ENCODE results near the gene ASAP3.
A peak's percentile ranks its signal among the peaks of the same experiment; 100 is the strongest.

ASAP3 gene

DNA sequence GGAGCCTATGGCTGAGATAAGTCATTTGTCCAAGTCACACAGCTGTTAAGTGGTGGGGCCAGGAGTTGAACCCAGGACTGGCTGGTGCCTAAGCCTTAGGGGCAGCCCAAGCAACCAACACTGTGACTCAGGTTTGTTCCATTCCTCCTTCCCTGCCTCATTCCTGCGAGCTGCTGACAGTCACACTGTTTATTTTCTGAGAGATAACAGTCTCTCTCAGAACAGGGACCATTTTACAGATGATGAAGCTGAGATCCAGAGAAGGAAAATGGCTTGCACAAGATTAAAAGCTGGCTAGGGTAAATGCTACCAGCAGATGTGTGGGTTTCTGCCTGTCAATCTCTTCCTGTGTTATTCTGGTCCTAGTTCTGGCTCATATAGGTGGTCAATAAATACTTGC, 35.1 kb downstream of the ASAP3 start:
- DNase-seq, result no peak

GRCh38 chr1:23446661-23447310, 37.2 kb downstream of the ASAP3 start:
- peak; percentile 17 for DNase-seq

DNA sequence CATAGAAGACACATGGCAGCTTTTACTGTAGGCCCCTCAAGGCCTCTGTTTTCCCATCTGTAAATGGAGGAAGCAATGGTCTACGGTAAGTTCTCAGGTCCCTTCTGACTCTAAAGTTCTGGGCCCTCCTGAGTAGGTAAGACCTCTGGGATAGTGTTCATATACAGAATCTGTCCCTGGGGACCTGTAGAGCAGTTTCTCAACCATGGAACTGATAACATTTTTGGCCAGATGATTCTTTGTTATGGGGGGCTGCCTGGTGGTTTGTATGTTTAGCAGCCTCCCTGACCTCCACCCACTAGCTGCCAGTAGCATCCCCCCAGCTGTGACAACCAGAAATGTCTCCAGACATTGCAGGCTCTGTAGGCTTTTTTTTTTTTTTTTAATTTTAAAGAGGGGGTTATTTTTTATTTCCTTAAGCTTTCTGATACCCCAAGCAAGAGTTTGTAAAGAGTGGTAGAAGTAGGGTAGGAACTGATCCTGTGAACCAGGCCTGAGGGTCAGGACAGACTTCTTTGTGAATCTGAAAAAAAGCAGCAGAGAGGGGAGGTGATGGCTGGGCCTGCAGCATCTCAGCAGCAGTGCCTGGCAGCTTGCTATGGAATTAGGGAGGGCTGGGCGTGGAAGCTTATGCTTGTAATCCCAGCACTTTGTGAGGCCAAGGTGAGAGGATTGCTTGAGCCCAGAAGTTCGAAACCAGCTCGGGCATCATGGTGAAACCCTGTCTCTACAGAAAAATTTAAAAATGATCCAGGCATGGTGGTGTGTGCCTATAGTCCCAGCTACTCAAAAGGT, 39.2 kb downstream of the ASAP3 start:
- no peak for DNase-seq

DNA sequence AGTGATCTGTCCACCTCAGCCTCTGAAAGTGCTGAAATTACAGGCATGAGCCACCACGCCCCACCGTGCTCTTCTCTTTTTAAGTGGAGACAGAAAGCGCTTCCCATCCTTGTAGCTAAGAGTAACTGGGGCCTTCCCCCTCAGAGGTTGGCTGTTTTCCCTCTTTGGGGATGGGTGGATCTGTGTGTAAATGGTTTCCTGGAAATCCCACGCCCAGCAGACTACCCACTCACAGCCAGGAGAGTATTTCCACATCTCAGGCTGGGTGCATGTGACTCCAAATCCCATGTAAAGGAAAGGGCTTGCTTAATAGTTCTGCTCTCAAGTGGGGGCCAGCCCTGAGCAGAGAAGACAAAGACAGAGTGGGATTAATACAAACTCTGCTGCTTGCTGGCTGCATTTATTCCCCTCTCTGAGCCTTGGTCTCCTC, 39.9 kb downstream of the ASAP3 start:
- no peak for DNase-seq

GRCh38 chr1:23442751-23443150, 41.2 kb downstream of the ASAP3 start:
- no peak for DNase-seq

- DNase-seq, result no peak
Measured at GRCh38 chr1:23441446-23442148, 42.4 kb downstream of the ASAP3 start.

DNA sequence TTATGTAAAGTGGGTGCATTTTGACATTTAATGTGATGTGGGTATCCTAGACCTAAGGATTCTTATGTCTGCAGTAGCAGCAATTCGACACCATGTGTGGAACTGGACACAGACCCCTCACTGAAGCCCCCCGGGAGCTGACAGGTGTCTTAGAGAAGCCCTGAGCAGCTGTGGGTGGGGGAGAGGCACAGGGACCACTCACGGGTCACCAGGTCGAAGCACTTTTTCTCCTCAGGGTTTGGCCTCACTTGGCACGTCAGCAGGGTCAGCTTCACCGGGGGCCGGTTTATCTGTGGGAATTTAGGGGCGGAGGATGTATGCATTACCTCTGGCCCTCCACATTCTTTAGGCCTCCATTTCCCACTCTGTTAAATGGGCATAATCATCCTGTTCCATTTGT, 45.4 kb downstream of the ASAP3 start:
- DNase-seq, result no peak

- DNase-seq, result no peak
Measured at GRCh38 chr1:23437355-23437664, 46.7 kb downstream of the ASAP3 start.

- DNase-seq, result no peak
Measured at GRCh38 chr1:23436520-23437354, 47.2 kb downstream of the ASAP3 start.

GRCh38 chr1:23434260-23434775, 49.7 kb downstream of the ASAP3 start:
- DNase-seq, result no peak

DNA sequence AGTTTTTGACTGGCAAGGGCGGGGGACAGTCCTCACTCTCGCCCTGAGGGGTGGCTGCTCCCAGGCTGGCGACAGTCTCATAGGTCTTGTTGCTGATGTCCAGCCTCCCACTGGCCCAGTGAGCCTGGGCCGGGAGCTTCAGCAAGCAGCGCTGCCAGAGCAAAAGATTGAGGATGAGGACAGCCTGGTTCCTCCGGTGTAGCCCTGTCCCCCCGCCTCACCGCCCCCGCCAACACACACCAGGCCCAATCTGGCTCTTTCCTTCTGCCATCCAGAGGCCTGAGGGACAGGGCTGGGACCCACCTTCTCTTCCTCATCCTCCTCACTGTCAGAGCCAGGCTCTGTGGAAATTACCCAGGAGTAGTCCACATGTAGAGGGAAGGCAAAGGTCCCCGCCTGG, 50.9 kb downstream of the ASAP3 start:
- no peak for DNase-seq

- DNase-seq, result no peak
Measured at GRCh38 chr1:23431431-23431830, 52.5 kb downstream of the ASAP3 start.

- DNase-seq, result no peak
Measured at GRCh38 chr1:23430803-23431202, 53.2 kb downstream of the ASAP3 start.

- no peak for DNase-seq
Measured at GRCh38 chr1:23428136-23428905, 55.7 kb downstream of the ASAP3 start.

DNA sequence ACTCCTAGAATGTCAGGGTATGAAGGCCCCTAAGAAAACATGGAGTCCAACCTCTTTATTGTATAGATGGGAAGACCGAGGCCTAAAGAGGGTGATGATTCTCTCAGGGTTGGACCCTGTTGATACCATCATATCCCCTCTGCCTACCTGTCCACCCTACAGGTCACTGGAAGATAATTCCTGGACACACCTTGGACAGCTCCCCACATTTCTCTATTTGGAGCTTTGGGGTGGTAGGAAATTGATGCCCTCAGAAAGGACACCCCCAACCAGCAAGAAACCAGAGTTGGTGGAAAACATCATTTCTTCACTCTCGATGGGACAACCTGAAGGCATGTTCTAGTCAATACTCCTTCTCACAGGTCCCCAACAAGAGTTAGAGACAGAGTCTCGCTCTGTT, 56.4 kb downstream of the ASAP3 start:
- no peak for DNase-seq

GRCh38 chr1:23426828-23427227, 57.2 kb downstream of the ASAP3 start:
- DNase-seq, result no peak

GRCh38 chr1:23425193-23425494, 58.8 kb downstream of the ASAP3 start:
- DNase-seq, result no peak

DNA sequence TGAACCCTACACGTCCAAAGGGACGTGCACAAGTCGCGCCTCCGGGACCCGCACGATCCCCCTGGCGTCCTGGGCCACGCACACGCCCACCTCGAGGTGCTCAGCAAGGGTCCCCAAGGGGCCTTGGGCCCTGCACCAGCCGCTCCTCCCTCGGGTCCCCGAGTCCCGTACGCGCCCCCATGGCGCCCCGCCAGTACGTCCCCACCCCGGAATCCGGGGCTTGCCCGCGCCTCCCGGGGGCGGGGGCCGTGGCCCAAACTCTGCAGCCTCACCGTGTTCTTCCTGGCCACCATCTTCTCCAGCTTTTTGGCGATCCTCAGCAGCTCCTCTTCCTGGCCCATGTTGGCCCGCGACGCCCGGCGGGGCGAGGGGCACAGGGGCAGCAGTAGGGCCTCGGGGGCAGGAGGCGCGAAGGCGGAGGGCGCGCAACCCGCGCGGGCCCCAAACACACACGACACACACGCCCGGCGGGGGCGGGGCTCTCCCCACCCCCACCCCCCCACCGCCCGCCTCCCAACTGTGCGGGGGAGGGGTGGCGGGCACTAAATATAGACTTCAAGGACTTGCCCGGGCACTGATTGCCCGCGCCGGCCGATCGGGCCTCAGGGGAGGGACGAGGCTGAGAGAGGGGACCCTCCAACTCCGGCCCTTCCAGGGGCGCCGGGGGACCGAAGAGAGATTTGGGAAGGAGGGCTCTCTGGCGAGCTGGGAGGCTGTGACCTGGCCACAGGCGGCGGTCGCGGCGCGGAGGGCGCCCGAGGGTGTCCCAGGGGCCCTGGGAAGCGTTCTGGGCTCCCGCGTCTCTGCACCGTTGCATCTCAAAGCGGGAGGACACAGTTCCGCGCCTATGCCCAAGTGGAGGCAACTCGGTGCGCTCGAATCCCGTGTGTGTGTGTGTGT, 59.4 kb downstream of the ASAP3 start, which contains the start of gene TCEA3:
TCEA3 (minus strand) TSS at position 456 of the 900 bp plus-strand sequence; CDS start at position 341, 115 bp downstream.
- DNase-seq, result no peak

DNA sequence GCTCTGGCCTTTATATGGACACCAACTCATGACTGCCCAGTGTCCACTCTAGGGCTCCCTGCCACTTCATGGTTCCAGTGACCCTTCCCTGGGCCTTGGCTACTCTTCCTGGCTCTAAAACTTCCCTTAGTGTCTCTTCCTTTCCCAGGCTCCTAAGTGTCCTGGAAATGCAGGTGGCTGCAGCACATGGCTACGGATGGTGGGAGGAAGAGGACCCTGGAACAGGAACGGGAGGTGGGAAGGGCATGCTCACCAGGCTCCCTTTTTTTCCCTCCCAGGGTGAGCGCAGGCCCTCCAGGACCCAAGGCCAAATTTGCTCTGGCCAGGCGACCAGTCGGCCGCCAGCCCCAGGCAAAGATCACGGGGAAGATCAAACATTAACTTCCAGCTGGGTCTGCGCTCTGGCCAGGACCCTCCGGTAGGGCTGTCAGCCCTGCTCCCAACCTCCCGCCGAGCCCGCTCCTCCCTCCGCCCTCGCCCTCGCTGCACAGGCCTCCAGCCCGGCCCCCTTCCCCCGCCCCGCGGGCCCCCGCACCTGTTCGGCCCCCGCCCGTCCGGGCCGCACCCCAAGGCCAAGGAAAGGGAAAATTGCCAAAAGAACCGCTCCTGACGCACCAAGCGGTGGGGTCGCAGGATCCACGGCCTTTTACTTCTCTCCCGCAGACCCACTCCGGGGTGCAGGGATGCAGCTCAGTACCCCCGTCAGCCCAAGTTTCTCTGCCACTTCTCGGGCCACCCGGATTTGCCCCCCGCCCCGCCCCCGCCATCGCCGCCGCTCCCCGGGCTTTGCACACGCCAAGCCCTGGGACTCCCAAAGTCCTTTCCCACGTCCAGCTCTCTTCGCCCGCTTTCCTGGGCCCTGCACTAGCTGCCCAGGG, 60.3 kb downstream of the ASAP3 start:
- no peak for DNase-seq

- DNase-seq, result no peak
Measured at GRCh38 chr1:23422941-23423340, 61.0 kb downstream of the ASAP3 start.

Data from NCI-H345 (cell line).